Activated naive CD4-positive, alpha-beta T cell treated with Interleukin-2 at 50 U/mL for 16 hours (primary cell): ENCODE results near the gene SYCE1L.
"Not testable (repeated sequence)": the region's sequence is repeated elsewhere in the genome, so short reads cannot be mapped to it uniquely, and the experiment has no call there.

Source experiments
- DNase-seq: peaks from one replicate; pipeline ENCODE4 v3.0.0-alpha.2; 2020

Gene SYCE1L, protein sequence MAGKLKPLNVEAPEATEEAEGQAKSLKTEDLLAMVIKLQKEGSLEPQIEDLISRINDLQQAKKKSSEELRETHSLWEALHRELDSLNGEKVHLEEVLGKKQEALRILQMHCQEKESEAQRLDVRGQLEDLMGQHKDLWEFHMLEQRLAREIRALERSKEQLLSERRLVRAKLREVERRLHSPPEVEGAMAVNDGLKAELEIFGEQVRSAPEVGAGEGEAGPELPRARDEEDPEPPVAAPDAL

DNA sequence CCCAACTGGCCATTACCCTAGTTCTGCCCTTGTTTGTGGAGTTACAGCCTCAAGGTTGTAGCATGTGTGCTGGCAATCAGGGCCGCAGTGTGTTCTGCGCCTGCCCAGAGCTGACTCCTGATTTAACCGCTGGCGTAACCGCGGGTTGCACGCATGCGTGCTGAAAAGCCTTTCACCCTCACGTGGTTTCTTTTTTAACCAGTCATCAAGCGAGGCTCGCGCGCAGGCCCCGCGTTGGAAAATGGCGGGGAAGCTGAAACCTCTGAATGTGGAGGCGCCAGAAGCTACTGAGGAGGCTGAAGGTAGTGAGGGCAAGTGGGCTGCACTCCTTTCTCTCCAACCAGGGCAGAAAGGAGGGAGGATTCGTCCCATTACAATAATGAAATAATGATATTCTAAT lies at the start of gene SYCE1L:
TSS of gene SYCE1L (plus strand) at position 198 of the 400 bp plus-strand sequence. CDS start at position 242, 44 bp downstream.
- no peak for DNase-seq

DNA sequence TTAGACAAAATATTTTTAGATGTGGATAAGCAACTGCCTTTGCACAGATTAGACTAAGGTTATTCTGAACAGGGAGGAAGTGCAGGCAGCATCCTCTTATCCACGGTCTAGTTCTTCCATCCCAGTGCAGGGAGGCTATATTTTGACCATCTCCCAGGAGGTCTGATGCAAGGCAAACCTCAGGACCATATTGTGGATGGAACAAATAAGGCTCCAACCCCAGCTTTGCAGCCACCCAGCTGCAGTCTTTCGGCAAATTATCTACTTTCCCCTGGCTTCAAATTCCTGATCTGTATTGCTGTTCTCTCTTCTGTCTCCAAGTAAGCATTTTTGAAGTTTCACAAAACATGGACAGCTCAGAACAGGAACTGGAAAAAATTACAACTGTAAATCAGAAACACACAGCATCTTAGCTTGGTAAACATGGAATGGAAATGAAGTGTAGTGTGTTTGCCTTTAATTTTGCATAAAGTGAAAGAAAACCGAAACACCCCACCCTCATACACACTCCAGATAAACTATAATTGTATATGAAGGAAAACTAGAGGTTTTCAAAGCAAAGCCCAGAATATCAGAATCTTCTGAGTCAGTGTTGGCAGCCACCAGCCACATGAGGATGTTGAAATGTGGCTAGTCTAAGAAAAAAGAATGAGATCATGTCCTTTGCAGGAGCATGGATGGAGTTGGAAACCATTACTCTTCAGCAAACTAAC lies 41.7 kb upstream of the SYCE1L start:
- DNase-seq: no peak

DNA sequence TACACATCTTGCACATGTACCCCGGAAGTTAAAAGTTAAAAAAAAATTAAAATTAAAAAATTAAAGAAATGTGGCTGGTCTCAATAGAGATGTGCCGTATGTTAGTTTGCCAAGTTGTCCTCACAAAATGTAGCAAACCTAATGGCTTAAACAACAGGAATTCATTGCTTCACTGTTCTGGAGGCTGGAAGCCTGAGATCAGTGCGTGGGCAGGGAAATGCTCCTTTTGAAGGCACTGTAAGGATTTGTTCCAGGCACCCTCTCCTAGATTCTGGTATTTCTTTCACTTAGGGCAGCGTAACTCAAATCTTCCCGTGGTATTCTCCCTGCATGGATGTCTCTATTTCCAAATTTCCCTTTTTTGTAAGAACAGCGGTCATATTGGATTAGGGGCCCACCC lies 40.9 kb upstream of the SYCE1L start:
- DNase-seq: no peak

DNA sequence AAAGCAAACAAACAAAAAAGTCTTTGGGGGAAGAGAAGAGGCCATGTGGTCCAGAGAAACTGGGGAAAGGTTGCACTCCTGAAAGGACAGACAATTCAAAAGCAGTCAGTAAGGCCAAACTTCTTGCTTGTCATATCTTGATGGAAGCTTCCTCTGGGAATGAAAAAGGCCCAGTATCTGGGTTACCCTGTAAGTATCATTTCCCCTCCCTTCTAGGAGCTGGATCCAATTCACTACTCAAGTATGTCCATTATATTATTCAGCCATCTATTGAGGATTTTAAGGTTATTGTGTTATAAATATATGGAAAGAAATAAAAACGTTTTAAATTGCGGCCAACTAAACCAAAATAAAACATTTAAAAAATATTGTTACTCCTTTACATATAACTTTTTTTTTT lies 34.2 kb upstream of the SYCE1L start:
- DNase-seq: no peak

DNA sequence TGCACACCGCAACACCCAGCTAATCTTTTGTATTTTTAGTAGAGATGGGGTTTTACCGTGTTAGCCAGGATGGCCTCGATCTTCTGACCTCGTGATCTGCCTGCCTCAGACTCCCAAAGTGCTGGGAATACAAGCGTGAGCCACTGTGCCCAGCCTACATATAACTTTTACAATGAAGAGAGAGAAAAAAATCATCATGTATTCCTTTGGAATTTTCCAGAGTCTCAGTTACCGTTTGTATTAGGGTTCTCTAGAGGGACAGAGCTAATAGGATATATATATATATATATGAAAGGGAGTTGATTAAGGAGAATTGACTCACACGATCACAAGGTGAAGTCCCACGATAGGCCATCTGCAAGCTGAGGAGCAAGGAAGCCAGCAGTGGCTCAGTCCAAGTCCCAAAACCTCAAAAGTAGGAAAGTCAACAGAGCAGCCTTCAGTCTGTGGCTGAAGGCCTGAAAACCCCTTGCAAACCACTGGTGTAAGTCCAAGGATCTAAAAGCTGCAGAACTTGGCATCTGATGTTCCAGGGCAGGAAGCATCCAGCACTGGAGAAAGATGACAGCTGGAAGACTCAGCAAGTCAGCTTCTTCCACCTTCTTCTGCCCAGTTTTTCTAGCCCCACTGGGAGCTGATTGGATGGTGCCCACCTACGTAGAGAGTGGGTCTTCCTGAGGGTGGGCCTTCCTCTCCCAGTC lies 33.5 kb upstream of the SYCE1L start:
- DNase-seq: not testable (repeated sequence)

DNA sequence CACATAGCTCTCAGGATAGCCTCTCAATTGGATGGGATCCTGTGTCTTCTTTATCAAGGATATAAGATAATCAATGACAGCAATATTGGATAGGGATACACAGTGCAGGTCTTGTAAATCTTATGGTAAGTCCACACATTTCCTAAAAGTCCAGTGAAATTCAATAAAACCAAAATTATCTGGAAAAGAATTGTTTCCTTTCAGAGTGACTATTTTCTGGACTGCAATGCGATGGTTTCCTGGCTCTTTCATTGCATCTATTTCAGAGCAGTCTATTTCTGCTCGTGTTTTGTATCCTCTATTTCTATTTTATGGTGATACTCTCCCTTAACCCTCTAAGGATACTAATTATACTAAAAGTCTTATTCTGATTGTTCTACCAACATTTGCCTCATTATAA lies 32.5 kb upstream of the SYCE1L start:
- DNase-seq: no peak

DNA sequence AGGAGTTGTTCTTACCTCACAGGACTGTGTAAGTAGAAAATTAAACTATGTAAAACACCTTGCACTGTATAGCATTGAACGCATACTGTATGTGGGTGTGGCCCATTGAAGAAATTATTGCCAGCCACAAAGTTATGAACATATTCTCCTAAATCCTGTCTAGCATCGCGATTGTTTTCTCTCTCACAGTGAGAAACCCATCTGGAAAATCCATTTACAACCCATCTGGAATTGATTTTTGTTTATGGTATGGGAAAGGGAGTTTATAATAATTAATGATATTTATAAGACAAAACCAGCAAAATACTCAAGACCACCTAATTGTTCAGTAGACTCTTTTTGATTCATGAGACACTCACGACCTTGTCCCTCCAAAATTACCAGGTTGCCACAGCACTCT lies 30.3 kb upstream of the SYCE1L start:
- no peak for DNase-seq

DNA sequence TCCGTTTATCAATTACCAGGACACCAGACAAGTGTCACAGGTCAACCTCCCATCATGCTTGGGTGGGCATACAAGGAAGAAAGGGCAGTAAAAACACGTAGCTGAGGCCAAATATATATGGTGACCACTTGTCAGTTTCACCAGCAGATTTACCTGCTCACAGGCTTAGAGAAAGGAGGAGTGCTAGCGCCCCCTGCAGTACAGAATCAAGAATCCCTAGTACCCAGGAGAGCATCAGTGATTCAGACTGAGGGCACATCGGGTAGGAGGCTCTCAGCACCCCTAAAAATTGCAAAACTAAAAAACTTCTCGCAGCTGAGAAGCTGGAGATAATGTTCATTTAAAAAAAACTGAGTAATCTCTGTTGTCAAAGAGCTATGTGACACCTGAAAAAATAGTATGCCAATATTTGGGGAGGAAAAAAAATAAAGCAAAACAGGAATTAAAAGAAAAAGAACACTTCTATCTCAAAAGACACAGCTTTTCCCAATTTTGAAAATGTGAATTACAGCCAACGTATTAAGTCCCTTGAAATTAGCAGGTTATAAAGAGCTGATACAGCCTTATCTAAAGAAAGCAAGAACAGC lies 29.5 kb upstream of the SYCE1L start:
- peak; percentile 24 for DNase-seq

DNA sequence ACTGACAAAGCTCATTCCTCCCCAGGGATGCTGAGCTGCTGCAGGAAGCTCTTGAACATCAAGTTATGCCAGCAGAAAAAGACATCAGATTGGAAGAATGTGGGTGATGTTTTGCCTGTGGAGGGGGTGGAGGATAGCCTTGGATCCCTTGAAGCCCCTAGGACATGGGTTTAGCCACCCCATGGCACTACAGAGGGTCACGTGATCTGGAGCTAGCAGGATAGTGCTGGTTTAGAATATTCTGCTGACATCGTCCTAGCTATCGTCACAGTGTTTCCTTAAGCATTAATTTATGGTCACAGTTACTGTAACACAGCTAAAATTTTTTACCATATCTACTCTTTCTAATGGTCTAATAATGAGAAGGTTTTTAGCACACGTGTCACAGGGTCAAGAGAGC lies 28.4 kb upstream of the SYCE1L start:
- no peak for DNase-seq

DNA sequence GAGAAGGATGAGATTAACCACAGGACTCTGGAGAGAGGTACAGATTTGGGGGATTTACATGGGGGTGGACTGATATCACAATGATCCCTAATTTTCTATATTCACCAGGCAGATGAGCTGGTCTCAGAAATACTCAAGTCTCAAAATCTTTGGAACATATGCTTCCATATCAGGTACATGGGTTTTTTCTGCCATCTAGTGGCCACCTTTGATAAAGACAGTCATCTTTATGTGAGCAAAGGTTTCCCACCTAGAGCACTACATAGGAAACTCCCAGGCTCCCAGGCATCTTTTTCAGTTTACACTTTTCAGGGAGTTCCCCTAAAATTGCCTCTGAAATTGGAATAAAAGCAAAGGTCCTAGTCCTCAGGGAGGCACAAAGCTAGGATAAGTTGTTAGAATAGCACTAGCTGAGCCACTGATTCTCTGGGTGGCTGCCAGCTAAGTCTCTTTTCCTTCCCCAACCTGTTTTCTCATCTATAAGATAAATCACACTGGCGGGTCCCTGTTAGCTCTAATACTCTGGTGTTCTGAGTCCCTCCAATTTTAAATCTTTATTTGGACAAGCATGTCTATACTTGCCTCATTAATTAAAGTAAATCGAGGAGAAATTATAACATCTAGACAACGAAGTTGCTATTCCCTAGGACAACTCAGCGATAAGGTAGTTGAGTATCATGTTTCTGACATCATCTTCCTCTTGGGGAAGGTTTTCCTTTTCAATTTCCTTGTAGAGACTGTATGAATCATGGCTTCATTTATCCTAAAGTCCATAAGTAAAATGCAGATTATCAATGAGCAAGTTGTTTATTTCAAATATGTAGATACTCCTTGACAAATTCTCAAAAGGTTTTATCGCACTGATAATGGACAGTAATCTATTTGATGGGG lies 27.2 kb upstream of the SYCE1L start:
- no peak for DNase-seq

DNA sequence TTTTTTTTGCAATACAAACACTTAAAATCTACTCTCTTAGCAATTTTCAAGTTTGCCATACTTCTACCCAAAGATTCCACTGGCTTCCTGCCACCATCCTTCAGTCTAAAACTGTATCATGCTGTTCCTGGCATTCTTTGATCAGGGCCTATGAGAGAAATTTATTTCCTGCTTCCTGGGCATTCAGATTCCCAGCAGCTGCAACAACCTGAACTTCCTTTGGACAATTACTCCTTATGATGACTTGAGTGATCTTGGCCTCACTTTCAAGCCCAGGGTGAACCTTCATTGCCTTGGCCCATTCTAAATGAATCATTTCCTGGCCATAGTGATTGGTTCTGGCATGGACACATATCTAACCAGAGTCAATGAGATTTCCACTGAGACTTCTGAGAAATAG lies 26.3 kb upstream of the SYCE1L start:
- no peak for DNase-seq

DNA sequence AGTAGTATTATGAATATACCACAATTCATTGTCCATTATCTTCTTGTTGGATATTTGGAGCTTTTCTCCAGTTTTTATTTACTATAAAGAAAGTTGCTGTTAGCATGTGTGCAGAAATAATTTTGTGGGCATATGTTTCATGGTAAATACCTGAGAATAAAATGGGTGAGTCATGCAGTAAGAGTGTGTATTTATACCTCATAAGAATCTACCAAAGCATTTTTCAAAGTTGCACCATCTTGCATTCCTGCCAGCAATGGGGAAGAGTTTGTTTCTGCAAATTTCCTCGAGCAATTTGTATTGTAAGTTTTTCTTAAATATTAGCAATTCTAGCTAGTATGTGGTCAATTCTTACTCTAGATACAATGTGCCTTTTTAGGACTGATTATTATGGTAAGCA lies 16.1 kb upstream of the SYCE1L start:
- no peak for DNase-seq

DNA sequence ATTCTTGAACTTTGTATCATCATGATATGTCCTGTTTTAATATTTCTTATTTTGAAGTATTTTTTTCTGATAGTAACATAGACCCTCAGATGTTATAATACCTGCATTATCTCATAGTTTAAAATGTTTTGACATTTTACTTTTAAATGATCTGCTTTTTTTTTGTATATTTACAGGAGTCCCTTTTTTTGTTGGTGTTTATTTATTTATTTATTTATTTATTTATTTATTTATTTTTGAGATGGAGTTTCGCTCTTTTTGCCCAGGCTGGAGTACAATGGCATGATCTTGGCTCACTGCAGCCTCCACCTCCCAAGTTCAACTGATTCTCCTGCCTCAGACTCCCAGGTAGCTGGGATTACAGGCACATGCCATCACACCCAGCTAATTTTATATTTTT lies 12.9 kb upstream of the SYCE1L start:
- not testable (repeated sequence) for DNase-seq

DNA sequence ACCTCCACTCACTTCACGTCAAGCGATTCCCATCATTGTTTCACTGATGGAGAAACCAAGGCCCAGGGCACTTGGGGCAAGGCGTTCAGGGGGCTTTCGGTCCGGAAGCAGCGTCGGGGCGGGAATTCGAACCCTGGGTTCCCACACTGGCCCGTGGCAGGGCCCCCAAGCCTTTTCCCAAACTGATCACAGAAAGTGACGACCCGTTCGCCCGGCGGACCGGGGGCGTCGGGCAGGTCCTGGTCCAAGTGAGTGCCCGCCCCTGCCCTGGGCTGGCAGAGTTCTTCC lies 9.1 kb upstream of the SYCE1L start:
- DNase-seq: no peak

DNA sequence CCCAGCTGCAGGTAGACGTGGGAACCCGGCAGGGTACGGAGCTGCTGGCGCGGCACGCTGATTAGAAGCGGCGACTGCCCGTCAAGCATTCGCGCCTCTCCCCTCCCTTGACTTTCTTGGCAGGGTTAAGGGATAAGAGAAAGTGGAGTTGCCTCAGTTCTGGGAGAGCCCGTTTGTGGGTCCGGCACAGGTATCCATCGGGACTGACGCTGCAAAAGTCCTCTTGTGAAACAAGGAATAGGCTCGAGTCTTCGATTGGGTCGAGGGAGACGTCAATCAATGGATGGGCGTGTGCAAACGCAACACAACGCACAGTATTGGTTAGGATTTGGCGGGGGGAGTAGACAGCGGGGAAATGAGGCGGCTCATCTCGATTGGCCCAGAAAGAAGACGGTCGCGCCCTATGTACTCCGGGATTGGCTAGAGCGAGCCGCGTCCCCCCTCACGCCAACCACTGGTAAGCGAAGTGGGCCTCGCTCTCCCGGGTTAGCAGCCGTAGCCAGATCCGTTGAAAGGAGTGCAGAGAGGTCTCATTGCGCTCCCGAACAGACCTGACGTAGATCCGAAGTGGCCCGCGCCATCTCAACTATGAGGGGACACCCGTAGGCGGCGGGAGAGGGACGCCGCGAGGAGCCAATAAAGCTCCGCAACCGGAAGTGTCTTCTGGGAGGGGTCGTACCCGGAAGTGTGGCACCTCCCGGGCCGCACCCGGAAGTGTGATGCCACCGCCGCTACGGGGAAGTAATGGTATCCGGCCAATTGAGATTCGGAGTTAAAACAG lies 8.5 kb upstream of the SYCE1L start, which contains the start of gene MON1B:
TSS of gene MON1B (plus strand) at position 713 of the 781 bp plus-strand sequence. CDS start 296 bp downstream, outside the sequence.
- peak; percentile 94 for DNase-seq

DNA sequence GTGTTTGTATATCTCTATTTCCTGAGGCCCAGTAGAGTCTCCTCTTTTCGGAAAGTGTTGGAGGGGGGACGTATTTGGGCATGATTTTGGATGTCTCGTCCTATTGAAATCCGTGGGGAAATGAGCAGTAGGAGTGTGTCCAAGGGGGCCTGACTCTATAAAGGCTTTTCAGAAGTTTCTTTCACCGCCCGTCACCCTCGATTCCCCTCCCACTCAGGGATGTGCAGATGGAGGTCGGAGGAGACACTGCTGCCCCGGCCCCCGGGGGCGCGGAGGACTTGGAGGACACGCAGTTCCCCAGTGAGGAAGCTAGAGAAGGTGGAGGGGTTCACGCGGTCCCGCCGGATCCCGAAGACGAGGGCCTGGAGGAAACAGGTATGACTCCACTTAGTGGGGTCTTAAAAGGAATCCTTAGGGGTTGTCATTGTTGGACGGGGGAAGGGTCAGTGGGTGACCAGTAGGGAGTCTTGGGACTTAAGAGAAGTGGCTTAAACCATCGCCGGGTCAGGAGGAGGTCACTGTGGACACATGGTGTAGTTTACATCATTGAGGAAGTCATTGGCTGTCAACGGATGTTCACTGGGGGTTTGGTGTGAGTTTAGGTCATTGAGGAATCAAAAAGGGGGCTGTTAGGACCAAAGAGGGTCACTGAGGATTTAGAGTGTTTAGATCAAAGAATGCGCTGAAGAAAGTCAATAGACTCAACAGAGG lies 7.8 kb upstream of the SYCE1L start:
- DNase-seq: peak; percentile 36

DNA sequence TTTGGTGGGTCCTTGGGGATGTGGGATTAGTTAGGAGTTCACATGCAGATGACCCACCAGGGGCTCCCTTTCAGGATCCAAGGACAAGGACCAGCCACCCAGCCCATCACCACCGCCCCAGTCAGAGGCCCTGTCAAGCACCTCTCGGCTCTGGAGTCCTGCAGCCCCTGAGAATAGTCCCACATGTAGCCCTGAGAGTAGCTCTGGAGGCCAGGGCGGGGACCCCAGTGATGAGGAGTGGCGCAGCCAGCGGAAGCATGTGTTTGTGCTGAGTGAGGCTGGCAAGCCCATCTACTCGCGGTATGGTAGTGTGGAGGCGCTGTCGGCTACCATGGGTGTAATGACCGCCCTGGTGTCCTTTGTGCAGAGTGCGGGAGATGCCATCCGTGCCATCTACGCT lies 5.8 kb upstream of the SYCE1L start:
- DNase-seq: no peak

DNA sequence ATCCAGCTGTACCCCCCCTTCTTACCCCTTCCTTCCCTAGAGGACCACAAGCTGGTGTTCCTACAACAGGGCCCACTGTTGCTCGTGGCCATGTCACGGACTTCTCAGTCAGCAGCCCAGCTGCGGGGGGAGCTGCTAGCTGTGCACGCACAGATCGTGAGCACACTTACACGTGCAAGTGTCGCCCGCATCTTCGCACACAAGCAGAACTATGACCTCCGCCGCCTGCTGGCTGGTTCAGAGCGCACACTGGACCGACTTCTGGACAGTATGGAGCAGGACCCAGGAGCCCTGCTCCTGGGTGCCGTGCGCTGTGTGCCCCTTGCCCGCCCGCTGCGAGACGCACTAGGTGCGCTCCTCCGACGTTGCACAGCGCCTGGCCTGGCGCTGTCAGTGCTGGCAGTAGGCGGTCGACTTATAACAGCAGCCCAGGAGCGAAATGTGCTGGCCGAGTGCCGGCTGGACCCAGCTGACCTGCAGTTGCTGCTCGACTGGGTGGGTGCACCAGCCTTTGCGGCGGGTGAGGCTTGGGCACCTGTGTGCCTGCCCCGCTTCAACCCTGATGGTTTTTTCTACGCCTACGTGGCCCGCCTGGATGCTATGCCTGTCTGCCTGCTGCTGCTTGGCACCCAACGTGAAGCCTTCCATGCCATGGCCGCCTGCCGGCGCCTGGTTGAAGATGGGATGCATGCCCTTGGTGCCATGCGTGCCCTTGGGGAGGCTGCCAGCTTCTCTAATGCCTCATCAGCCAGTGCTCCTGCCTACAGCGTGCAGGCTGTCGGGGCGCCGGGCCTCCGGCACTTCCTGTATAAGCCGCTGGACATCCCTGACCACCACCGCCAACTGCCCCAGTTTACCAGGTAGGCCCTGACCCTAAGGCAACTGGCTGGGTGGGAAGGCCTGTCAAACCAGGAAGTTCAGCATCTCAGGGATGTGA lies 4.6 kb upstream of the SYCE1L start:
- no peak for DNase-seq

DNA sequence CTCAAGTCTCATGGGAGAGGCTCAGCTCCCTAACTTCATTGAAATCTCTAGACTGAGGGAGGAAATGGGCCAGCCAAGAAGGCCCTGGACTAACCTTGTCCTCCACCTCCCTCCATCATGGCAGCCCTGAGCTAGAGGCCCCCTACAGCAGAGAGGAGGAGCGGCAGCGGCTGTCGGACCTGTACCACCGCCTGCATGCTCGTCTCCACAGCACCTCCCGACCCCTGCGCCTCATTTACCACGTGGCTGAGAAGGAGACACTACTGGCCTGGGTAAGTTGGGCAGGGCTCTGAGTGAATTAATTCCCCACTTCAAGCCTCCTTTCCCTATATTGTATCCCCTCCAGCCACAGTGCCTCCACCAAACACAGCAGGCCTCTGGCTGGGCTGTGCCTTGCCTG lies 3.8 kb upstream of the SYCE1L start:
- no peak for DNase-seq

DNA sequence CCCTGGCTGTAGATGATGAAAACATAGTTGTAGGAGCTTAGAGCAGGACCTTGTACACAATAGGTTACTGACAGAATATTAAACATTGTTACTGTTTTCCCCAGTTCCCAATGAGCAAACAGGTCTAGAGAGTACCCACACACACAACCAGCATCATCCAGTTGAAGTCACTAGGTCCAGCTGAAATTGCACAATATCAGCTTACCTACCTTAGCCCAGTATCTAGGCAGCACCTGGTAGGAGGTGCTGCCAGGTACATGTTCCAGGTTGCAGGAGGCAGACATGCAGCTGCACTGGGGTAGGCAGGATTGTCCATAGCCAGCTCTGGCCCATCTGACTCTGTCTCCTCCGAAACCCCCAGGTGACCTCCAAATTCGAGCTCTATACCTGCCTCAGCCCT lies 1.5 kb upstream of the SYCE1L start:
- no peak for DNase-seq
